Measurements from ENCODE around the gene ODAD4. TPM values are rescaled to one million over a fixed set of nuclear protein-coding genes. Genes with fewer than 3 reads are reported as not detected.

ODAD4 gene
- total and polyA plus RNA-seq, 2 of the 4 experiments (the other 2 are of a cell fraction): 0.38 to 0.54 TPM

DNA sequence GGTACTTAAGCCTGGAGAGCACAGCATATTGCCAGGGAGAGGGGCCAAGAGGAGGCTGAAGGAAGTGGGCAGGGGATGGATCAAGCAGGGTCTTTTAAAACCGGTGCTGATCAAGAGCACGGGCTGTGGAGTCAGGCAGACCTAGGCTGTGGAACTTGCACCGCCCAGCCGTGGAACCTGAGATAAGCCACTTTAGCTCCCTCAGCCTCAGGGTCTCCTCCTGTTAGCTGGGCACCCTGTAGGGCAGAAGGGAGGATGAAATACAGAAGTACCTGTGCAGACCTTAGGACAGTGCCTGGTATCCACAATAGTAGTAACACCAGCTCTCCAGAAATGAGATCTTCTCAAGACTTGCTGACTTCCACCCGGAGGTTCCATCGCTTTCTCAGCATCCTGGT, 9.3 kb downstream of the ODAD4 start:
- Histone ChIP-seq H2BK15ac (ENCODE audit: low read depth, low read length) (no peak overlapping the region), H2AK9ac (replicated peaks; ENCODE audit: low read depth, low read length, poor library complexity) (no peak overlapping the region), H3K9me3 (ENCODE audit: control insufficient read depth, insufficient read depth, low read length) (no peaks in the 10 kb centered on the region), H3K36me3 (ENCODE audit: control insufficient read depth, insufficient read depth, low read length) (peaks cover 3% of the 10 kb centered on the region), H4K20me1 (ENCODE audit: insufficient read depth, low read length) (no peaks in the 10 kb centered on the region), H2BK5ac (ENCODE audit: low read depth, low read length, poor library complexity, severe bottlenecking) (no peak overlapping the region), H3K27me3 (ENCODE audit: control insufficient read depth, insufficient read depth, low read length) (no peaks in the 10 kb centered on the region), H3K4ac (ENCODE audit: low read depth, low read length) (no peak overlapping the region), H3K14ac (replicated peaks; ENCODE audit: low read depth, low read length) (no peak overlapping the region), H4K8ac (ENCODE audit: low read depth in 2 of 2, low read length in 2 of 2) (no peak overlapping the region), H3K4me1 (ENCODE audit: control insufficient read depth, insufficient read depth, low read length) (no peaks in the 10 kb centered on the region), H3K23ac (ENCODE audit: low read depth, low read length) (no peak overlapping the region), H3K27ac (ENCODE audit: insufficient read depth, low read length) (no peak overlapping the region), H2BK120ac (ENCODE audit: low read depth, low read length) (no peak overlapping the region), H2BK20ac (ENCODE audit: low read depth, low read length) (no peak overlapping the region), H3K79me1 (ENCODE audit: low read depth in 1 of 2, low read length in 2 of 2) (no peaks in the 10 kb centered on the region), H2AFZ (replicated peaks; ENCODE audit: low read length, poor library complexity) (no peak overlapping the region), H2AK5ac (ENCODE audit: low read depth, low read length) (no peak overlapping the region), H3K9ac (ENCODE audit: low read depth, low read length) (no peak overlapping the region), H4K5ac (ENCODE audit: low read depth, low read length) (no peak overlapping the region), H3K56ac (ENCODE audit: extremely low read depth, insufficient read depth, low read length) (no peak overlapping the region), H3K4me2 (ENCODE audit: low read depth, low read length) (no peak overlapping the region), H4K91ac (ENCODE audit: insufficient read depth, low read depth, low read length) (no peak overlapping the region), H3K4me3 (ENCODE audit: insufficient read depth, low read depth, low read length) (no peak overlapping the region), H3K18ac (ENCODE audit: low read depth, low read length) (no peak overlapping the region), H3K9me1 (ENCODE audit: insufficient read depth, low read length) (no peaks in the 10 kb centered on the region; the same call in 1 of the 2 replicates)
- in situ Hi-C loops (cut with MboI; ENCODE audit: low sequenced_read_pairs) (no loop called here), intact Hi-C loops (cut with micrococcal nuclease) (no loop called here), dilution Hi-C loops (cut with HindIII; ENCODE audit: low sequenced_read_pairs, unreplicated experiment) (no loop called here)
- no peak for ATAC-seq (ENCODE audit: low read depth)
- ChIA-PET POLR2A (ENCODE audit: unreplicated experiment) (no interaction called here), CTCF (no interaction called here)
- 89% methylated on average over 2 of the region's 6 CpGs; no CpG with 5 or more reads in 1 of the 2 experiments for WGBS, 2 experiments (ENCODE audit: extremely low coverage in 2 of 2, insufficient read length in 1 of 2)
- no TSS peak for BruUV-seq (replicated peaks)
- no peak for DNase-seq
- TF ChIP-seq, protein P1, sequence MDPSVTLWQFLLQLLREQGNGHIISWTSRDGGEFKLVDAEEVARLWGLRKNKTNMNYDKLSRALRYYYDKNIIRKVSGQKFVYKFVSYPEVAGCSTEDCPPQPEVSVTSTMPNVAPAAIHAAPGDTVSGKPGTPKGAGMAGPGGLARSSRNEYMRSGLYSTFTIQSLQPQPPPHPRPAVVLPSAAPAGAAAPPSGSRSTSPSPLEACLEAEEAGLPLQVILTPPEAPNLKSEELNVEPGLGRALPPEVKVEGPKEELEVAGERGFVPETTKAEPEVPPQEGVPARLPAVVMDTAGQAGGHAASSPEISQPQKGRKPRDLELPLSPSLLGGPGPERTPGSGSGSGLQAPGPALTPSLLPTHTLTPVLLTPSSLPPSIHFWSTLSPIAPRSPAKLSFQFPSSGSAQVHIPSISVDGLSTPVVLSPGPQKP (IDR thresholded peaks at IDR 0.05; ENCODE audit: borderline replicate concordance, low read depth, low read length): no peak
- TF ChIP-seq CEBPB (IDR thresholded peaks at IDR 0.05; ENCODE audit: low read depth, low read length): no peak
- no peak for TF ChIP-seq MAZ (IDR thresholded peaks at IDR 0.05; ENCODE audit: borderline replicate concordance, low read depth, low read length)
- TF ChIP-seq RAD21 (IDR thresholded peaks at IDR 0.05; ENCODE audit: low read length): no peak
- no peak for TF ChIP-seq SMC3 (IDR thresholded peaks at IDR 0.05; ENCODE audit: low read depth, low read length)
